ENCODE measurements around the gene ELMO1. TPM values are rescaled to one million over a fixed set of nuclear protein-coding genes. Genes with fewer than 3 reads are reported as not detected.

ELMO1 gene
- total and polyA plus RNA-seq, 2 experiments from 2014 or later, result 19.7 to 28.7 TPM

- Histone ChIP-seq H3K9me3 (ENCODE audit: low read depth) (no peaks in the 10 kb centered on the region), H3K4me3 (no peak overlapping the region), H2AFZ (no peak overlapping the region), H3K36me3 (replicated peaks; ENCODE audit: insufficient read depth, low read depth) (no peaks in the 10 kb centered on the region), H3K79me2 (no peaks in the 10 kb centered on the region), H3K4me1 (ENCODE audit: insufficient read depth) (peaks cover 10% of the 10 kb centered on the region), H4K20me1 (ENCODE audit: insufficient read depth, poor library complexity, severe bottlenecking) (no peaks in the 10 kb centered on the region), H3K4me2 (no peak overlapping the region), H3K27ac (no peak overlapping the region), H3K9me2 (replicated peaks; ENCODE audit: insufficient read depth) (no peaks in the 10 kb centered on the region), H3K27me3 (no peaks in the 10 kb centered on the region)
- WGBS (ENCODE audit: low lambda C conversion rate, missing lambda C conversion rate), result 86% methylated on average over 6 of the region's 6 CpGs
- no peak for DNase-seq (ENCODE audit: low spot score)
- TF ChIP-seq EZH2phosphoT487 (IDR thresholded peaks at IDR 0.05; ENCODE audit: low read depth, severe bottlenecking, unreplicated experiment) (no peak), EZH2 (IDR thresholded peaks at IDR 0.05; ENCODE audit: borderline replicate concordance) (no peak), CTCF (IDR thresholded peaks at IDR 0.05; ENCODE audit: poor library complexity) (no peak)
Observed at GRCh38 chr7:37113661-37114355, 334.9 kb downstream of the ELMO1 start.

- no peak overlapping the region for H2AFZ ChIP-seq
- TF ChIP-seq EZH2 (IDR thresholded peaks at IDR 0.05; ENCODE audit: borderline replicate concordance) (no peak), CTCF (IDR thresholded peaks at IDR 0.05; ENCODE audit: poor library complexity) (no peak), EZH2phosphoT487 (IDR thresholded peaks at IDR 0.05; ENCODE audit: low read depth, severe bottlenecking, unreplicated experiment) (no peak)
- H3K4me1 ChIP-seq (ENCODE audit: insufficient read depth), result peaks cover 15% of the 10 kb centered on the region
- no peak overlapping the region for H3K4me3 ChIP-seq
- H3K27me3 ChIP-seq, result no peaks in the 10 kb centered on the region
- H3K9me2 ChIP-seq (replicated peaks; ENCODE audit: insufficient read depth), result no peaks in the 10 kb centered on the region
- no peaks in the 10 kb centered on the region for H3K36me3 ChIP-seq (replicated peaks; ENCODE audit: insufficient read depth, low read depth)
- H3K4me2 ChIP-seq, result no peak overlapping the region
- H3K9me3 ChIP-seq (ENCODE audit: low read depth), result no peaks in the 10 kb centered on the region
- no peak for DNase-seq (ENCODE audit: low spot score)
- no peak overlapping the region for H3K27ac ChIP-seq
- H3K79me2 ChIP-seq, result no peaks in the 10 kb centered on the region
- 90% methylated on average over 3 of the region's 3 CpGs for WGBS (ENCODE audit: low lambda C conversion rate, missing lambda C conversion rate)
- no peaks in the 10 kb centered on the region for H4K20me1 ChIP-seq (ENCODE audit: insufficient read depth, poor library complexity, severe bottlenecking)
Observed at GRCh38 chr7:37112876-37113275, 335.8 kb downstream of the ELMO1 start.

- H3K9me2 ChIP-seq (replicated peaks; ENCODE audit: insufficient read depth), result no peaks in the 10 kb centered on the region
- H3K4me2 ChIP-seq, result no peak overlapping the region
- H3K4me3 ChIP-seq, result no peak overlapping the region
- DNase-seq (ENCODE audit: low spot score), result no peak
- peaks cover 15% of the 10 kb centered on the region for H3K4me1 ChIP-seq (ENCODE audit: insufficient read depth)
- H3K27ac ChIP-seq, result no peak overlapping the region
- no peaks in the 10 kb centered on the region for H3K79me2 ChIP-seq
- no peaks in the 10 kb centered on the region for H3K36me3 ChIP-seq (replicated peaks; ENCODE audit: insufficient read depth, low read depth)
- no peaks in the 10 kb centered on the region for H4K20me1 ChIP-seq (ENCODE audit: insufficient read depth, poor library complexity, severe bottlenecking)
- no peak overlapping the region for H2AFZ ChIP-seq
- no peaks in the 10 kb centered on the region for H3K9me3 ChIP-seq (ENCODE audit: low read depth)
- TF ChIP-seq EZH2 (IDR thresholded peaks at IDR 0.05; ENCODE audit: borderline replicate concordance), result no peak
- TF ChIP-seq EZH2phosphoT487 (IDR thresholded peaks at IDR 0.05; ENCODE audit: low read depth, severe bottlenecking, unreplicated experiment), result no peak
- no peak for TF ChIP-seq CTCF (IDR thresholded peaks at IDR 0.05; ENCODE audit: poor library complexity)
- no peaks in the 10 kb centered on the region for H3K27me3 ChIP-seq
- WGBS (ENCODE audit: low lambda C conversion rate, missing lambda C conversion rate), result 95% methylated on average over 2 of the region's 2 CpGs
Observed at GRCh38 chr7:37112218-37112617, 336.4 kb downstream of the ELMO1 start.

All from hepatocyte (in vitro differentiated cells).